Loucy (cell line): ENCODE data around the gene XKR7.

Experiments used
- H2AFZ ChIP-seq: fragments of 200-600 bp; sonication (generic); 2 replicates; pipeline ENCODE4 v1.6.0; 2016; ENCODE audit warnings: antibody characterized with exemption, mild to moderate bottlenecking, low read length, moderate library complexity
- H3F3A ChIP-seq: fragments of 200-600 bp; 2 replicates; pipeline ENCODE4 v1.6.0; 2016; ENCODE audit warnings: antibody characterized with exemption, low read depth, mild to moderate bottlenecking
- H3K27me3 ChIP-seq: fragments of 200-600 bp; sonication (generic); 2 replicates; pipeline ENCODE4 v1.6.1; 2014; ENCODE audit warnings: low read length, mild to moderate bottlenecking; ENCODE audit not compliant: insufficient read depth, poor library complexity, severe bottlenecking
- H3K36me3 ChIP-seq: fragments of 200-600 bp; sonication (generic); 2 replicates; pipeline ENCODE4 v1.6.1; 2016; ENCODE audit warnings: low read length; ENCODE audit not compliant: insufficient read depth
- H3K4me1 ChIP-seq: fragments of 200-600 bp; sonication (generic); 2 replicates; pipeline ENCODE4 v1.5.1; 2014; ENCODE audit warnings: low read length, mild to moderate bottlenecking; ENCODE audit not compliant: insufficient read depth, poor library complexity, severe bottlenecking
- H3K4me2 ChIP-seq: fragments of 200-600 bp; sonication (generic); 2 replicates; pipeline ENCODE4 v1.6.0; 2014; ENCODE audit warnings: antibody characterized with exemption, low read length, low read depth, mild to moderate bottlenecking; ENCODE audit not compliant: poor library complexity, severe bottlenecking
- H3K4me3 ChIP-seq: fragments of 200-600 bp; sonication (generic); 2 replicates; pipeline ENCODE4 v1.5.1; 2014; ENCODE audit warnings: low read length, mild to moderate bottlenecking, mixed read lengths; ENCODE audit not compliant: poor library complexity, severe bottlenecking
- H3K79me2 ChIP-seq: fragments of 200-600 bp; sonication (generic); 2 replicates; pipeline ENCODE4 v1.6.1; 2014; ENCODE audit warnings: low read length; ENCODE audit not compliant: insufficient read depth
- H3K9ac ChIP-seq: fragments of 200-600 bp; sonication (generic); 2 replicates; pipeline ENCODE4 v1.6.0; 2014; ENCODE audit warnings: mild to moderate bottlenecking, low read depth, low read length, moderate library complexity; ENCODE audit not compliant: poor library complexity, severe bottlenecking
- H3K9me2 ChIP-seq: fragments of 200-600 bp; sonication (generic); replicated peaks from 2 replicates; pipeline ENCODE4 v1.6.1; 2016; ENCODE audit warnings: low read depth, low read length, mixed read lengths
- H3K9me3 ChIP-seq: fragments of 200-600 bp; sonication (generic); 2 replicates; pipeline ENCODE4 v1.6.1; 2014; ENCODE audit warnings: mild to moderate bottlenecking, antibody characterized with exemption, low read length, low read depth; ENCODE audit not compliant: insufficient read depth
- H4K20me1 ChIP-seq: fragments of 200-600 bp; sonication (generic); 2 replicates; pipeline ENCODE4 v1.6.0; 2014; ENCODE audit warnings: antibody characterized with exemption, low read length, mild to moderate bottlenecking; ENCODE audit not compliant: insufficient read depth, poor library complexity, severe bottlenecking
- CTCF ChIP-seq: fragments of 200-600 bp; sonication (generic); conservative IDR thresholded peaks from 2 replicates; pipeline ENCODE4 v1.5.1; 2014; ENCODE audit warnings: mild to moderate bottlenecking, antibody characterized with exemption, low read length
- EZH2phosphoT487 ChIP-seq: fragments of 200-600 bp; IDR thresholded peaks from 2 replicates; pipeline ENCODE4 v1.6.1; 2018; ENCODE audit warnings: antibody characterized with exemption, mild to moderate bottlenecking, moderate library complexity, borderline replicate concordance

XKR7 gene

GRCh38 chr20:32006841-32007786 is 39.2 kb downstream of the XKR7 start:
- Histone ChIP-seq H3K4me1 (peaks cover 15% of the 10 kb centered on the region), H3K9ac (peak overlapping the region; percentile 49), H2AFZ (peak overlapping the region; percentile 61), H3K27me3 (no peaks in the 10 kb centered on the region), H3F3A (no peaks in the 10 kb centered on the region), H3K9me3 (no peaks in the 10 kb centered on the region), H3K9me2 (no peaks in the 10 kb centered on the region), H3K4me2 (peak overlapping the region; percentile 61), H3K79me2 (no peaks in the 10 kb centered on the region), H4K20me1 (no peaks in the 10 kb centered on the region), H3K36me3 (no peaks in the 10 kb centered on the region), H3K4me3 (peak overlapping the region; percentile 39)
- TF ChIP-seq CTCF = no peak
- no peak for TF ChIP-seq EZH2phosphoT487

GRCh38 chr20:32007787-32008616 is 40.1 kb downstream of the XKR7 start:
- H3K36me3 ChIP-seq = no peaks in the 10 kb centered on the region
- no peaks in the 10 kb centered on the region for H3K27me3 ChIP-seq
- peak overlapping the region; percentile 61 for H3K4me2 ChIP-seq
- H4K20me1 ChIP-seq = no peaks in the 10 kb centered on the region
- peak overlapping the region; percentile 39 for H3K4me3 ChIP-seq
- H3K4me1 ChIP-seq = peaks cover 15% of the 10 kb centered on the region
- no peak for TF ChIP-seq EZH2phosphoT487
- TF ChIP-seq CTCF = no peak
- H2AFZ ChIP-seq = peak overlapping the region; percentile 61
- H3K9me2 ChIP-seq = no peaks in the 10 kb centered on the region
- no peaks in the 10 kb centered on the region for H3F3A ChIP-seq
- H3K9me3 ChIP-seq = no peaks in the 10 kb centered on the region
- no peaks in the 10 kb centered on the region for H3K79me2 ChIP-seq
- H3K9ac ChIP-seq = peak overlapping the region; percentile 49

GRCh38 chr20:32009564-32009963 is 41.6 kb downstream of the XKR7 start:
- no peaks in the 10 kb centered on the region for H3K9me2 ChIP-seq
- H3K4me2 ChIP-seq = no peak overlapping the region
- H3K9me3 ChIP-seq = no peaks in the 10 kb centered on the region
- no peak overlapping the region for H3K4me3 ChIP-seq
- H3F3A ChIP-seq = no peaks in the 10 kb centered on the region
- no peak overlapping the region for H2AFZ ChIP-seq
- H3K9ac ChIP-seq = no peak overlapping the region
- H4K20me1 ChIP-seq = no peaks in the 10 kb centered on the region
- peaks cover 15% of the 10 kb centered on the region for H3K4me1 ChIP-seq
- H3K36me3 ChIP-seq = no peaks in the 10 kb centered on the region
- H3K27me3 ChIP-seq = no peaks in the 10 kb centered on the region
- H3K79me2 ChIP-seq = no peaks in the 10 kb centered on the region
- TF ChIP-seq EZH2phosphoT487 (no peak), CTCF (no peak)
